Glutamatergic neuron (in vitro differentiated cells): ENCODE data around the gene STS. TPM values are rescaled to one million over a fixed set of nuclear protein-coding genes. Genes with fewer than 3 reads are reported as not detected.

Source experiments
- DNase-seq: peaks from one replicate; pipeline ENCODE4 v3.0.0; 2022
- H3K27ac Mint-ChIP-seq: one replicate; pipeline ENCODE4 v1.8.0; 2020; ENCODE audit warnings: mild to moderate bottlenecking, mixed read lengths, inconsistent platforms; ENCODE audit not compliant: unreplicated experiment
- H3K27me3 Mint-ChIP-seq: one replicate; pipeline ENCODE4 v1.8.0; 2020; ENCODE audit warnings: mild to moderate bottlenecking, moderate library complexity, mixed read lengths, inconsistent platforms; ENCODE audit not compliant: unreplicated experiment
- H3K36me3 Mint-ChIP-seq: one replicate; pipeline ENCODE4 v1.8.0; 2020; ENCODE audit warnings: mild to moderate bottlenecking, mixed read lengths, inconsistent platforms; ENCODE audit not compliant: unreplicated experiment
- H3K4me1 Mint-ChIP-seq: one replicate; pipeline ENCODE4 v1.8.0; 2020; ENCODE audit warnings: mild to moderate bottlenecking, low read depth, mixed read lengths, inconsistent platforms; ENCODE audit not compliant: unreplicated experiment
- H3K4me3 Mint-ChIP-seq: one replicate; pipeline ENCODE4 v1.8.0; 2020; ENCODE audit warnings: mild to moderate bottlenecking, mixed read lengths, inconsistent platforms; ENCODE audit not compliant: unreplicated experiment
- H3K9me3 Mint-ChIP-seq: one replicate; pipeline ENCODE4 v1.8.0; 2020; ENCODE audit warnings: mild to moderate bottlenecking, moderate library complexity, mixed read lengths, inconsistent platforms; ENCODE audit not compliant: unreplicated experiment
- total RNA-seq: library from RNA; stranded (reverse); fragmentation: NEBNext Ultra II Directional; extraction: Animal tissue kit (Norgen Biotek cat#: 25700); gene quantifications from one replicate; pipeline ENCODE4 v1.2.1, GENCODE V29; 2021; ENCODE audit not compliant: unreplicated experiment
- TF ChIP-seq, protein P1 (sequence below): fragments of 200-600 bp; sonication (generic); IDR thresholded peaks from one replicate; pipeline ENCODE4 v1.5.0; 2021; ENCODE audit not compliant: partially characterized antibody, unreplicated experiment

The STS gene
- total RNA-seq, 1 donor from 2014 or later = 7.2 TPM

GRCh38 chrX:7112071-7112470 lies 35.4 kb upstream of the STS start:
- peaks cover 19% of the 10 kb centered on the region for H3K4me1 Mint-ChIP-seq
- no peak overlapping the region for H3K27ac Mint-ChIP-seq
- no peaks in the 10 kb centered on the region for H3K36me3 Mint-ChIP-seq
- no peak for DNase-seq
- H3K9me3 Mint-ChIP-seq = peaks cover 4% of the 10 kb centered on the region
- H3K27me3 Mint-ChIP-seq = peaks cover 3% of the 10 kb centered on the region
- no peak overlapping the region for H3K4me3 Mint-ChIP-seq
- TF ChIP-seq, protein P1, sequence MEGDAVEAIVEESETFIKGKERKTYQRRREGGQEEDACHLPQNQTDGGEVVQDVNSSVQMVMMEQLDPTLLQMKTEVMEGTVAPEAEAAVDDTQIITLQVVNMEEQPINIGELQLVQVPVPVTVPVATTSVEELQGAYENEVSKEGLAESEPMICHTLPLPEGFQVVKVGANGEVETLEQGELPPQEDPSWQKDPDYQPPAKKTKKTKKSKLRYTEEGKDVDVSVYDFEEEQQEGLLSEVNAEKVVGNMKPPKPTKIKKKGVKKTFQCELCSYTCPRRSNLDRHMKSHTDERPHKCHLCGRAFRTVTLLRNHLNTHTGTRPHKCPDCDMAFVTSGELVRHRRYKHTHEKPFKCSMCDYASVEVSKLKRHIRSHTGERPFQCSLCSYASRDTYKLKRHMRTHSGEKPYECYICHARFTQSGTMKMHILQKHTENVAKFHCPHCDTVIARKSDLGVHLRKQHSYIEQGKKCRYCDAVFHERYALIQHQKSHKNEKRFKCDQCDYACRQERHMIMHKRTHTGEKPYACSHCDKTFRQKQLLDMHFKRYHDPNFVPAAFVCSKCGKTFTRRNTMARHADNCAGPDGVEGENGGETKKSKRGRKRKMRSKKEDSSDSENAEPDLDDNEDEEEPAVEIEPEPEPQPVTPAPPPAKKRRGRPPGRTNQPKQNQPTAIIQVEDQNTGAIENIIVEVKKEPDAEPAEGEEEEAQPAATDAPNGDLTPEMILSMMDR = no peak

GRCh38 chrX:7115557-7115956 lies 32.0 kb upstream of the STS start:
- Mint-ChIP-seq H3K27me3 (peaks cover 1% of the 10 kb centered on the region), H3K27ac (no peak overlapping the region), H3K4me1 (peaks cover 7% of the 10 kb centered on the region), H3K9me3 (peaks cover 2% of the 10 kb centered on the region), H3K36me3 (no peaks in the 10 kb centered on the region), H3K4me3 (no peak overlapping the region)
- DNase-seq = no peak
- TF ChIP-seq, protein P1 = no peak

DNA sequence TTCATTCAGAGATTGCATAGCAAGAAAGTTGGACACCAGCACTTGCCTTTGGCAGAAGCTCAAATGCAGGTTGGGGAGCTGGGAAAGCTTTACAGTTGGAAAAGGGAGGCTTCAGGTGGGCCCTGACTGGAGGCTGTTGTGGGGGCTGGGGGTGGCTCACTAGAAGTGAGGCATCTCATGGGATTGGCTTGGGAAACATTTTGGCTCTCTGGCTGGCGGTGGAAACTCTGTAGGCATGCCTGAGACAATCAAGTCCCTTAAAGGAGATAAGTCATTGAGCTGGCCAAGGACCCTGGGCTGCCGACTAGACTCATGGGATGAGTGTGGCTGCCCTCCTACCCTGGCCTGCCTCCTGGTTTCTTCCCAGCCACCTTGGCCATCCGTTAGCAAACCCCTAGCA lies 31.4 kb upstream of the STS start:
- TF ChIP-seq, protein P1 = no peak
- no peak overlapping the region for H3K4me3 Mint-ChIP-seq
- no peaks in the 10 kb centered on the region for H3K9me3 Mint-ChIP-seq
- no peak for DNase-seq
- no peak overlapping the region for H3K27ac Mint-ChIP-seq
- no peaks in the 10 kb centered on the region for H3K27me3 Mint-ChIP-seq
- H3K4me1 Mint-ChIP-seq = peaks cover 4% of the 10 kb centered on the region
- no peaks in the 10 kb centered on the region for H3K36me3 Mint-ChIP-seq

GRCh38 chrX:7117587-7117986 lies 29.9 kb upstream of the STS start:
- H3K27ac Mint-ChIP-seq = peak overlapping the region; percentile 38
- DNase-seq = no peak
- TF ChIP-seq, protein P1 = no peak
- H3K4me1 Mint-ChIP-seq = peaks cover 6% of the 10 kb centered on the region
- H3K9me3 Mint-ChIP-seq = no peaks in the 10 kb centered on the region
- H3K4me3 Mint-ChIP-seq = no peak overlapping the region
- H3K27me3 Mint-ChIP-seq = no peaks in the 10 kb centered on the region
- no peaks in the 10 kb centered on the region for H3K36me3 Mint-ChIP-seq

DNA sequence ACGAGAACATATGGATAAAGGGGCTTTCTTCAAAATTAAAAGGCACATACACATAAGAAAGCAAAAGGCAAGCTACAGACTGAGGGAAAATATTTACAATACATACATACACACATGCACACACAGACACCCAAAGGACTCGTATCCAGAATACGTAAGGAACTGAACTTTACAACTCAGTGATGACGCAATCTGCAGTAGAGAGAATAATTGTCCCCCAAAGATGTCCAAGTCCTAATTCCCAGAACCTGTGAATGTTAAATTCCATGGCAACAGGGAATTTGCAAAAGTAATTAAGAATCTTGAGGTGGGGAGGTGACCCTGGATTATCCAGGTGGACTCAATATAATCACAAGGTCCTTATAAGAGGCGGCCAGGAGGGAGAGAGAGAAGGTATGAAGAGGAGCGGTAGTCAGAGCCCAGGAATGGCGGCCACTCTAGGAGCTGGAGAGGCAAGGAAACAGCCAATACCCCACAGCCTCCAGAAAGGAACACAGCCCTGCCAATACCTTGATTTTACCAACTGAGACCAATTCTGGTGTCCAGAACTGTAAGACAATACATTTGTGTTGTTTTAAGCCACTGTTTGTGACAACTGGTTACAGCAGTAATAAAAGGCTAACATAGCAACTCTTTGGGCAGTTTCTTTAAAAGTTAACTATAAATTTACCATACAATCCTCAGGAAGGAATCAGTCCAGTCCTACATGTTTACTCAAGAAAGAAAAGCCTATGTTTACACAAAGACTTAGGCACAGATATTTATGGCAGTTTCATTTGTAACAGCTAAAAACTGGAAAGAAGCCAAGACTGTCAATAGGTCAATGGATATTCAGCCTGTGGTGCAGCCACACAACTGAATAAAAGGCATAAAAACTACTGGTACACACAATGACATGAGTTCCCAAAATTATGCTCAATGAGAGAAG lies 27.3 kb upstream of the STS start:
- TF ChIP-seq, protein P1 = no peak
- peaks cover 6% of the 10 kb centered on the region for H3K4me1 Mint-ChIP-seq
- no peaks in the 10 kb centered on the region for H3K36me3 Mint-ChIP-seq
- no peak overlapping the region for H3K27ac Mint-ChIP-seq
- H3K4me3 Mint-ChIP-seq = no peak overlapping the region
- DNase-seq = no peak
- no peaks in the 10 kb centered on the region for H3K9me3 Mint-ChIP-seq
- H3K27me3 Mint-ChIP-seq = no peaks in the 10 kb centered on the region
